ENCODE results near the gene VWA5A.

VWA5A gene

DNA sequence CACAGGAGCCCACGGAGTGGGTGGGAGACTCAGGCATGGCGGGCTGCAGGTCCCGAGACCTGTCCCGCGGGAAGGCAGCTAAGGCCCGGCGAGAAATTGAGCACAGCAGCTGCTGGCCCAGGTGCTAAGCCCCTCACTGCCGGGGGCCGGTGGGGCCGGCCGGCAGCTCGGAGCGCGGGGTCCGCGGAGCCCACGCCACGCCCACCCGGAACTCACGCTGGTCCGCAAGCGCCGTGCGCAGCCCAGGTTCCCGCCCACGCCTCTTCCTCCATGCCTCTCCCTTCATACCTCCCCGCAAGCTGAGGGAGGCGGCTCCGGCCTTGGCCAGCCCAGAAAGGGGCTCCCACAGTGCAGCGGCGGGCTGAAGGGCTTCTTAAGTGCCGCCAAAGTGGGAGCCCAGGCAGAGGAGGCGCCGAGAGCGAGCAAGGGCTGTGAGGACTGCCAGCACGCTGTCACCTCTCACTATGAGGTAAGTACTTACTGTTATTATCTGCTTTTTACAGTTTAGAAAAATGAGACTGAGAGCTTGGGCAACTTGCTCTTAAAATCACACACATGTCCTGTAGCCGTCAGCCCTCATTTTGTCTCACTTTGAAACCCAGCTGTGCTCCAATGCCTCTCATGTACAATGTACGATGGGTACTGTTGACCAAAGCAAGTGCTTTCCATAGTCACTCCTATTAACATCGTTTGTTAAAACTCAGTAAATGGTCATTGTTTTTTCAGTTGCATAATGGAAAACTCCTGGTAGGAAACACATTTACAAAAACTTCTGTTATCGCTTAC lies 55.7 kb downstream of the VWA5A start:
- no peak for DNase-seq (ENCODE audit: low read depth)

DNA sequence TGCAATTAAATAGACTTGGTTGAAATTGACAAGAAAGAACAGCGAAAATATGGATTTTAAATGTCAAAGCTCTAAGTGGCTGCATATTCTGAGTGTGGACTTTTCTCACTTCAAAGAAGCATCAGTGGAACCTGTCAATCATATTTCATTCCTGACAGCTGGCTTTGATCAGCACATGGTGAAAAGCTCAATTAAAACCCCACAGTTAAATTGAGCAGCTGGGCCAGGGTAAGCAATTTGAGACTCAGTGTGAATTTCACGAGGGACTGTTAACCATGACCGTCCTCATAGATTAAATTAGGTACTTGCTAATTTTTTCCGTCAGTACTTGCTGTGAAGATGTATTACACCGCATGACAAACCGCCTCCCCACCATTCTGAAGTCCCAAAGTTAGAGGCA lies 56.9 kb downstream of the VWA5A start:
- DNase-seq (ENCODE audit: low read depth), result no peak

DNA sequence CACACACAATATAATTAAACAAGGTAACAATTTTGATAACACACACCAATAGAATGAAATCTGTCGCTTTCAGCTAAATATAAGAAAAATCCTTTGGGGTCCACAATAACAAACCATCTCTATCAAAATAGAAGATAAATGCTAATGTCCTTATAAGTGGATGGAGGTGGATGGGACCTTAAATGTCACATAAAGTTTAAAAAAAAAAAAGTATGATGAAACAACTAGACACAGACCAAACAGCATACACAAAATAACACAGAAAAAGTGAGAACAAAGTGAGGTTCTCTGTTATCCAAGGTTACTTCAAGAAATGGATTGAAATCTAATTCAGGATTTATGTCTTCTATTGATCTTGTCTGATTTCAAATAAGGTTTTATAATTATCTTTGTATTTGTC lies 57.3 kb downstream of the VWA5A start:
- DNase-seq (ENCODE audit: low read depth), result no peak

DNA sequence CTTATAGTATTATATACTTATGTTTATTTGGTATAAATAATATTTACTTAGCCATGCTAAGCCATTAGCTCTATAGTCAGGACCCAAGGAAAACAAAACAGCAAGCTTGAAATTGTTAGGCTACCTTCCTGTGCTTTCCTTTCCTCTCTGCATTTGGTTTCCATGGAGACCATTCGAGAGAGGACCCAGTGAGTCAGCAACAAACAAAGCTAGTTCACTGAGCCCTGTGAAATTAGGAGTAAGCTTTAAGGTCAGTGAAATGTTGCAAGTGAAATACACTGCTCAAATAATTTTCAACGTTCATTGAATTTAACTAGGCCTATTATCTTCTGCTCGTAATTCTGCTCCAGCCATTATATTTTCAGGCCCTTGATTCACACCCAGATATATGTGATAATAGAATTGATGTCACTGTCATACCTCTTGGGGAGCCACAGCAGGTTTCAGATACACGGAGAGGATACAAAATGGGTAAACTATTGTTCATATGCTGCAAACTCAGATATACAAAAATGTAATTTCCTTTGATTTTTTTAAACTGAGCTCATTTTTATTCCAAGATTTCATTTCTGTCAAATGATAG lies 58.8 kb downstream of the VWA5A start:
- DNase-seq (ENCODE audit: low read depth), result no peak

DNA sequence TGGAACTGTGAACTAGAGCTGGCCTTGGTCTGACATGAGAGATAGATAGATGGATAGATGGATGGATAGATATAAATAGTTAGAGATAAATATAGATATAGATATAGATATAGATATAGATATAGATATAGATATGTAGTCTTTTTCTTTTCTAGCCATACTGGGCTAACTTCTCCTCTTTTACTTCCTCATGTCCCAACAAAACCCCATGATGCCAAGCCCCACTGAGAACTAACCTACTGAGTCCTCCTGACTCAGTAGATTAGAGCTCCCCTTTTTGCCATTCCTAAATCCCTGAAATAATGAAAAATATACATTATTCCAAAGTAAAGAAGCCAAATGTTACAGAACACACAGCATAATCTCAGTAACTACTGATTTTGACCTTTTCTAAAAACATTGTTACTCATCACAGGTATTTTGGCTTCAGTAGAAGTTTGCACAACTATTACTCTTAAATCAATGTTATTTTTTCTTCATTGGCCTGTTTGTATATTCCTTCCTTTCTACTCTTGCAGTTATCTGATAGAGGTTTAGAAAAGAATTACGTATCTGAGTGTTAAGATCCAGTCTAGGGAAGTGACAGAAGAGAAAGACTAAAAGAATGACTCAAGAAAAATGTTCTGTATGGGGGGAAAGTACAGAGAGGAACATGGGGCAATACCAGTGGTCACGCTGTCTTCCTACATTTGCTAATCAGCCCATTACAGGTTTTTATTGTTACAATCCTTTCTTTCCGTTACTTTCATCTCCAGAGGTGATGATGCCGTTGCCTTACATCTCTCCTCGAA lies 61.9 kb downstream of the VWA5A start:
- no peak for DNase-seq (ENCODE audit: low read depth)

DNA sequence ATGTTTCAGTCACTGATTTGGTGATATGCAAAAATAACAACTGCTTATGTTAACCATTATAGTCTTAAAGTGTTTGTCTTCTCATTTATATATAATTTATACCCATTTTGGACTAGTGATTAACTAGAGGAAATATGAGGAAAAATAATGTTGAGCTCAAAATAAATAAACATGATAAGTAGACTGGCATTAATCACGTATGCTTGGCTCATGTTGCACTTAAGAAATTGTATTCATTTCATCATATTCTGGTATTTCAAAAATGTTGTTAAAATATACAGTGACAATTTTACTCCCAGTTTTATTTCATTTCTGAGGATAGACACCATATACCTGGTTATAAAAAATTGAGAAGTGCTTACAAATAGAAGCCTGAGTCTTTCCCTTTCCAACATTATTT lies 64.1 kb downstream of the VWA5A start:
- no peak for DNase-seq (ENCODE audit: low read depth)

DNA sequence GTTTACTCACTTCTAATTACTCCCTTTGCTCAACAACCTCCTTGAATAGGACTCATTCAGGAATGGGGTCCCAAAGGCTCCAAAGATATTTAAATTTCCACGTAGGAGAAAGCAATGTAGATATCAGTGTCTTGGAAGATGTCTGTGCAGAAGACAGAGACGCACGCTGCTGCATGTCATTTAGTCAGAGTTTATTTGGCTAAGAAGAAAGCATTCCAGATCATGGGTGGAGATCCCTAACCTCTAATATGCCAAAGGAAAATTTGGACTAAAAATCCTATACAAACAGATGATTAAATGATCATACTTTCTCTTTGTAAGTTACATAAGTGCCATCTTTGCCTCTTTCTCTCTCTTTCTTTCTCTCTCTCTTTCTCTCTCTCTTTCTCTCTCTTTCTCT lies 67.8 kb downstream of the VWA5A start, which contains the start of gene OR10D3:
Gene OR10D3 (plus strand): TSS at position 278 of the 400 bp plus-strand sequence. CDS start 1,925 bp downstream, outside the sequence.
- DNase-seq (ENCODE audit: low read depth), result no peak

DNA sequence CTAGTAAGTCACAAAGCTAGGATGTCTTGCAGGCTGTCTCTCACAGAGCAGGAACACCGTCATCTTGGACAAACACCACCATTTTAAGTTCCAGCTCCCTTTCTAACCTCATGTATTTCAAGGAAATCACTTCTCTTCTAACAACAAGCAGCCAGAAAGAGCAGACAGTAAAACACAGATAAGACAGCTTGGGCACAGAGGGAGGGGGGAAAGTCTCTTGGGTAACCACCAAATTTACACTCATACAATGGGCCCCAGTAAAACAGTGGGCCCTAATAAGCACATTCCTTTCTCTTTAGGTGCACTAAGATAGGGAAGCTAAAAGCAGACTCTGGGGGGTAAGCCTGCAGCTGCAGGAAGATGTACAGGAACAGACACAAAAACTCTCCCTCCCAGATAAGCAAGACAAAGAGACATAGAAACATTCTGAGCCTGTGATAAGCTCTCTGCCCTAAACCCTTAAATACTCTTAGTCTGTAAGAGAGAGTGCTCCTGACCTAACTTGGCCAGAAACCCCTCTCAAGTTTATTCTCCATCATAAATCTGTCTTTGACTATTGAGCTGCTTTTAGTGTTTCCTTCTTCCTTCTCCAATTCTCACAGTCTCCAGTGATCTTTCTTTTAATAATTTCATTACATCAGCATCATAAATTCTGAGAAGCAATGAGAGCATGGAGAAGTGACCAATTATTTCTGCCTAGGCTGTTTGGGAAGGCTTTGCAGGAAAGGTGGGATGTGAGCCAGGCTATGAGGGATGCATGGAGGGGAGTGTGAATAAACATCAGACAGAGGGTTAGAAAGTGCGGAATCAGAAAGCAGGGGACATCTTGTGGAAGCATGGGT lies 75.3 kb downstream of the VWA5A start:
- DNase-seq (ENCODE audit: low read depth), result no peak

DNA sequence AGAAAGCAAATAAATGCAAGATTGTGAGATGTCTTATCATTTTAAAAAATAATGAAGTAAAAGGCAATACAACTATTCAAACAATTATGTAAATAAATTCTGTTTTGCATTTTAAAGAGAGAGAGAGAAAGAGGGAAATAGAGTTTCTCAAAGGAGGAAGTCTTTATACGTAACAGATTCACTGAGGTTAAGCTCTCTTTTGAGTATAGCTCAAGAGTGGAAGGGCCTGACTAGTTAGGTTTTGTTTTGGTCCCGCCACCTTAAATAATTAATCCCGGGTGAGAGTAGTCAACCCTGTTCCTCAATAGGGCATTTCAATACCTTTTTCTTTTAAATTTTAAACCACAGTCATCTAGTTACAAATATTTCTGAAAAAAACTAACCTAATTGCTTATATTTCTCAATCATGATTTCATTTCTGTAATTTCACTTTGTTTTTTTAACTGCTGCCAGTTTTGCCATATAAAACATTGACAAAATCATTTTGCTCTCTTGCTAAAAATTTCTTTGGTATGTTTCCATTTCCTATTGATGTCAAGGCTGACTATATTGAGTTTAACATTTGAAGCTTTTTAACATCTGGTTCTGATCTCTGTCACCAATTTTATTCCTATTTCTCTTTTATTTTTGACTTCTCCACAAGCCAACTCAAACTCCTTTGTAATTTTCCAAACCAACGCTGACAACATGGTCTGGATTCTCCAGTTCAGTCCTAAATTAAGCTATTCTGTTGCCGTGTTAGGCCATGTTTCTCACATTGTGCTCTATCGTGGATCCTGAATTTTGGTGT lies 78.2 kb downstream of the VWA5A start:
- DNase-seq (ENCODE audit: low read depth), result no peak

DNA sequence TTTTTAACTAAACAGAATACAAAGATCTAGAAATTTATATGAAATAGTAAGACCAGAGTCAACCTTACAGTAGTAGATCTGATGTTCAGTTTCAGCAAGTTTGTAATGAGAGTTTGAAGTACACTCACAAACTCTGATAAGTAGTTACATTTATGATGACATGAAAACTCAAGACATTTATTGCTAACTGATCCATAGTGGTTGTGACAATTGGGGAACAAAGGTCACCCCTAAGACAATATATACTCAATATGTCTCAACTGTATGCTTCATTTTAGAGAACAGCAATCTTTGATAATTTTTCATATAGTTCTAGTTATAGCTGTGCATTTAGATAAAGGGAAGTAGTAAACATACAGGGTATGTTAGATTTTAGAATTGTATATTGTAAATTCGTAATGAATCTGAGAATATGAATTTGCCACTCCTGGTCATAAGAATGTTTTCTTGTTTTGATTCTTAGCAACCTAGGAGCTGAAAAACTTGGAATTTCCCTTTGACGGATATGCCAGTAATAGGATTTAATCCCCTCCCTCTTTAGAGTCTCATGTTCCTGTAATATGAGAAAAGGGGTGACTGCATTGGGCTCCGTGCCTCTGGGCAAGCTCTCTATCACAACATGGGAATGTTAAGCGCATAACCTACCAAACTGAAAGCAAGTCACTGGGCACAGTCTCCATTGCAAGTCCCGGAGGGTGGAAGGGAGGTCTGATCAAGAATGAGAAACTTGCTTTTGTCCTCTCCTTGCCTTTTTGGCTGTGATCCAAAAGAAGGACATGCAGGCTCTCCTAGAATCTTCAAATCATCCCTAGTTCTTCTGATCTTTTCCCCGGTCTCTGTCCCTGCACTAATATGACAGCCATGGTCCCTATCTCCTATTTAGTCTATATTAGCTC lies 79.3 kb downstream of the VWA5A start:
- no peak for DNase-seq (ENCODE audit: low read depth)

DNA sequence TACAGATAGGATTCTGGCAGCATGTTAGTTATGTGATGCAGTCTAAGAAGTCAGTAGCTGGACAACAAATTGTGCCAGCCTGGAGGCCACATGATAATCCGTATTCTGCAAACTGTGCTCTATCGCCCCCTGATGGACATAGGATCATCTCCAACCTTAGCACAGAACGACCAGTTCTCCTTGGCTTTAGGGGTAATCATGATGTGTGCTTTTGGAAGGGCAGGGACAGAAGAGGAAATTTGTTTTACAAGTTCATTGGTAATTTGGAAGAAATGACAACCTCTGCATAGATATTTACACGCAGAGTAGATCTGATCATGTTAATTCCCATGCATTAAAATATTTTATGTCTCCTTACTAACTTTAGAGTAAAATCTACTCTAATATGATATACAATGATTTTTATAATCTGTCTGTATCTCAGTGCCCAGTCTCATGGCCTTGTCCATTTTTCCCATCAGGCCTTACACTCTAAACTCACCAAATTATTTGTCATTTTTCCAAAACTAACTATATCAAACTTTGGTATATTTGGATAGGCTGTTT lies 80.0 kb downstream of the VWA5A start:
- no peak for DNase-seq (ENCODE audit: low read depth)
